ENCODE measurements around the gene AP3S1. TPM values are rescaled to one million over a fixed set of nuclear protein-coding genes. Genes with fewer than 3 reads are reported as not detected.

The AP3S1 gene
- polyA plus RNA-seq, 2 of the 4 experiments (the other 2 are of a cell fraction), result 75.7 to 103 TPM

- FAIRE-seq (no peak), ATAC-seq (no peak), DNase-seq (ENCODE audit: low read depth in 1 of 2, low spot score in 1 of 2) (no peak)
- Histone ChIP-seq H3K4me2 (no peak overlapping the region), H3K27ac (no peak overlapping the region), H3K9me3 (no peaks in the 10 kb centered on the region), H3K4me1 (no peaks in the 10 kb centered on the region), H3K4me3 (no peak overlapping the region)
- TF ChIP-seq NR3C1 (IDR thresholded peaks at IDR 0.05) (no peak), NFE2L2 (conservative IDR thresholded peaks at IDR 0.05; ENCODE audit: low read length) (no peak), PHF8 (IDR thresholded peaks at IDR 0.05; ENCODE audit: borderline replicate concordance, low read depth) (no peak), EP300 (IDR thresholded peaks at IDR 0.05) (no peak), REST (IDR thresholded peaks at IDR 0.05) (no peak), CHD2 (IDR thresholded peaks at IDR 0.05; ENCODE audit: low read length, partially characterized antibody) (no peak), HES2 (IDR thresholded peaks at IDR 0.05) (no peak), E2F6 (IDR thresholded peaks at IDR 0.05; ENCODE audit: borderline replicate concordance, low read depth) (no peak), CBX8 (IDR thresholded peaks at IDR 0.05) (no peak), KDM5A (IDR thresholded peaks at IDR 0.05) (no peak), BHLHE40 (IDR thresholded peaks at IDR 0.05; ENCODE audit: low read depth, low read length) (no peak), POLR2AphosphoS2 (conservative IDR thresholded peaks at IDR 0.05; ENCODE audit: low read length) (no peak), ZNF302 (CRISPR knock-in tag; IDR thresholded peaks at IDR 0.05) (no peak), CBX2 (IDR thresholded peaks at IDR 0.05; ENCODE audit: borderline replicate concordance, low read depth) (no peak), PBX3 (IDR thresholded peaks at IDR 0.05) (no peak), ZC3H11A (IDR thresholded peaks at IDR 0.05) (no peak), HDAC2 (IDR thresholded peaks at IDR 0.05) (no peak), FOXS1 (CRISPR knock-in tag; IDR thresholded peaks at IDR 0.05) (no peak), FOSB (CRISPR knock-in tag; IDR thresholded peaks at IDR 0.05) (no peak), JUNB (IDR thresholded peaks at IDR 0.05) (no peak)
- 10% methylated on average over 4 of the region's 4 CpGs for WGBS (ENCODE audit: missing lambda C conversion rate)
- CTCF ChIA-PET, result no interaction called here
- POLR2A ChIA-PET, result no interaction called here
These were observed 110.9 kb downstream of the AP3S1 start for GRCh38 chr5:115952588-115952987.

- H3K9me3 ChIP-seq, result no peaks in the 10 kb centered on the region
- FAIRE-seq (no peak), ATAC-seq (no peak), DNase-seq (ENCODE audit: low read depth in 1 of 2, low spot score in 1 of 2) (no peak)
- no peak overlapping the region for H3K4me3 ChIP-seq
- H3K4me1 ChIP-seq, result no peaks in the 10 kb centered on the region
- no peak overlapping the region for H3K27ac ChIP-seq
- no peak for TF ChIP-seq RCOR1 (IDR thresholded peaks at IDR 0.05; ENCODE audit: low read depth, low read length)
- TF ChIP-seq MAFK (IDR thresholded peaks at IDR 0.05; ENCODE audit: partially characterized antibody), result peak; percentile 10
- TF ChIP-seq EP300 (IDR thresholded peaks at IDR 0.05), result no peak
- ChIA-PET CTCF (no interaction called here), POLR2A (no interaction called here)
- H3K4me2 ChIP-seq, result no peak overlapping the region
These were observed 112.4 kb downstream of the AP3S1 start for GRCh38 chr5:115954144-115954543.

- DNase-seq (ENCODE audit: low read depth in 1 of 2, low spot score in 1 of 2) (no peak), FAIRE-seq (no peak), ATAC-seq (no peak)
- no peak overlapping the region for H3K4me3 ChIP-seq
- CTCF ChIA-PET, result no interaction called here
- no peaks in the 10 kb centered on the region for H3K9me3 ChIP-seq
- POLR2A ChIA-PET, result no interaction called here
- 62% methylated on average over 6 of the region's 6 CpGs for WGBS (ENCODE audit: missing lambda C conversion rate)
- no peak overlapping the region for H3K4me2 ChIP-seq
- no peak for TF ChIP-seq HMGXB4 (CRISPR knock-in tag; IDR thresholded peaks at IDR 0.05; ENCODE audit: borderline replicate concordance)
- no peak for TF ChIP-seq HES2 (IDR thresholded peaks at IDR 0.05)
- TF ChIP-seq ZSCAN20 (CRISPR knock-in tag; IDR thresholded peaks at IDR 0.05), result no peak
- TF ChIP-seq KDM1A (IDR thresholded peaks at IDR 0.05; ENCODE audit: low read depth), result no peak
- TF ChIP-seq EHF (CRISPR knock-in tag; IDR thresholded peaks at IDR 0.05), result no peak
- TF ChIP-seq PBX3 (IDR thresholded peaks at IDR 0.05), result no peak
- no peaks in the 10 kb centered on the region for H3K4me1 ChIP-seq
- H3K27ac ChIP-seq, result no peak overlapping the region
These were observed 115.2 kb downstream of the AP3S1 start for GRCh38 chr5:115956957-115957356.

All from A549 (cell line).